ENCODE data around the gene PLA2G15.
A peak's percentile ranks its signal among the peaks of the same experiment; 100 is the strongest.

Gene PLA2G15

GRCh38 chr16:68242926-68243858 is 2.0 kb upstream of the PLA2G15 start:
- Histone ChIP-seq H3K36me3 (ENCODE audit: insufficient read depth, low read length) (no peaks in the 10 kb centered on the region), H3K9me3 (ENCODE audit: insufficient read depth, low read depth, low read length) (no peaks in the 10 kb centered on the region), H3K27ac (ENCODE audit: low read depth, low read length) (no peak overlapping the region), H3K4me1 (ENCODE audit: insufficient read depth, low read length) (peaks cover 5% of the 10 kb centered on the region; the same call in 1 of the 2 replicates), H3K9ac (ENCODE audit: low read depth, low read length) (no peak overlapping the region), H3K27me3 (ENCODE audit: insufficient read depth, low read length) (peaks cover 18% of the 10 kb centered on the region), H3K4me3 (ENCODE audit: low read length) (no peak overlapping the region)
- 89% methylated on average over 9 of the region's 9 CpGs for WGBS

GRCh38 chr16:68244481-68244902 is 681 bp upstream of the PLA2G15 start:
- Histone ChIP-seq H3K9me3 (ENCODE audit: insufficient read depth, low read depth, low read length) (no peaks in the 10 kb centered on the region), H3K4me1 (ENCODE audit: insufficient read depth, low read length) (peaks cover 5% of the 10 kb centered on the region; the same call in 1 of the 2 replicates), H3K4me3 (ENCODE audit: low read length) (peak overlapping the region; percentile 80), H3K27ac (ENCODE audit: low read depth, low read length) (no peak overlapping the region), H3K27me3 (ENCODE audit: insufficient read depth, low read length) (peaks cover 18% of the 10 kb centered on the region), H3K9ac (ENCODE audit: low read depth, low read length) (peak overlapping the region; percentile 22; the same call in 1 of the 2 replicates), H3K36me3 (ENCODE audit: insufficient read depth, low read length) (no peaks in the 10 kb centered on the region)
- WGBS: 16% methylated on average over 20 of the region's 20 CpGs

GRCh38 chr16:68246121-68246520 is 948 bp downstream of the PLA2G15 start:
- Histone ChIP-seq H3K4me1 (ENCODE audit: insufficient read depth, low read length) (peaks cover 5% of the 10 kb centered on the region; the same call in 1 of the 2 replicates), H3K9me3 (ENCODE audit: insufficient read depth, low read depth, low read length) (no peaks in the 10 kb centered on the region), H3K27me3 (ENCODE audit: insufficient read depth, low read length) (peaks cover 18% of the 10 kb centered on the region), H3K27ac (ENCODE audit: low read depth, low read length) (no peak overlapping the region), H3K36me3 (ENCODE audit: insufficient read depth, low read length) (no peaks in the 10 kb centered on the region), H3K4me3 (ENCODE audit: low read length) (peak overlapping the region; percentile 80), H3K9ac (ENCODE audit: low read depth, low read length) (no peak overlapping the region)
- 91% methylated on average over 7 of the region's 7 CpGs for WGBS

GRCh38 chr16:68246666-68247065 is 1.5 kb downstream of the PLA2G15 start:
- 95% methylated on average over 5 of the region's 5 CpGs for WGBS
- Histone ChIP-seq H3K9me3 (ENCODE audit: insufficient read depth, low read depth, low read length) (no peaks in the 10 kb centered on the region), H3K27ac (ENCODE audit: low read depth, low read length) (no peak overlapping the region), H3K4me1 (ENCODE audit: insufficient read depth, low read length) (peaks cover 5% of the 10 kb centered on the region; the same call in 1 of the 2 replicates), H3K4me3 (ENCODE audit: low read length) (no peak overlapping the region), H3K9ac (ENCODE audit: low read depth, low read length) (no peak overlapping the region), H3K27me3 (ENCODE audit: insufficient read depth, low read length) (peaks cover 18% of the 10 kb centered on the region), H3K36me3 (ENCODE audit: insufficient read depth, low read length) (no peaks in the 10 kb centered on the region)

- WGBS: 96% methylated on average over 4 of the region's 4 CpGs
- Histone ChIP-seq H3K27me3 (ENCODE audit: insufficient read depth, low read length) (peaks cover 18% of the 10 kb centered on the region), H3K4me3 (ENCODE audit: low read length) (no peak overlapping the region), H3K9ac (ENCODE audit: low read depth, low read length) (no peak overlapping the region), H3K4me1 (ENCODE audit: insufficient read depth, low read length) (peaks cover 5% of the 10 kb centered on the region; the same call in 1 of the 2 replicates), H3K27ac (ENCODE audit: low read depth, low read length) (no peak overlapping the region), H3K36me3 (ENCODE audit: insufficient read depth, low read length) (no peaks in the 10 kb centered on the region), H3K9me3 (ENCODE audit: insufficient read depth, low read depth, low read length) (no peaks in the 10 kb centered on the region)
These were observed 2.2 kb downstream of the PLA2G15 start for GRCh38 chr16:68247400-68247799.

GRCh38 chr16:68247932-68248331 is 2.8 kb downstream of the PLA2G15 start:
- no peak overlapping the region for H3K4me3 ChIP-seq (ENCODE audit: low read length)
- peaks cover 5% of the 10 kb centered on the region; the same call in 1 of the 2 replicates for H3K4me1 ChIP-seq (ENCODE audit: insufficient read depth, low read length)
- H3K27ac ChIP-seq (ENCODE audit: low read depth, low read length): no peak overlapping the region
- peaks cover 18% of the 10 kb centered on the region for H3K27me3 ChIP-seq (ENCODE audit: insufficient read depth, low read length)
- WGBS: 89% methylated on average over 4 of the region's 4 CpGs
- no peak overlapping the region for H3K9ac ChIP-seq (ENCODE audit: low read depth, low read length)
- no peaks in the 10 kb centered on the region for H3K36me3 ChIP-seq (ENCODE audit: insufficient read depth, low read length)
- no peaks in the 10 kb centered on the region for H3K9me3 ChIP-seq (ENCODE audit: insufficient read depth, low read depth, low read length)

GRCh38 chr16:68249371-68249770 is 4.2 kb downstream of the PLA2G15 start:
- Histone ChIP-seq H3K9ac (ENCODE audit: low read depth, low read length) (no peak overlapping the region), H3K36me3 (ENCODE audit: insufficient read depth, low read length) (no peaks in the 10 kb centered on the region), H3K27ac (ENCODE audit: low read depth, low read length) (no peak overlapping the region), H3K4me1 (ENCODE audit: insufficient read depth, low read length) (peaks cover 5% of the 10 kb centered on the region; the same call in 1 of the 2 replicates), H3K27me3 (ENCODE audit: insufficient read depth, low read length) (peaks cover 14% of the 10 kb centered on the region), H3K4me3 (ENCODE audit: low read length) (no peak overlapping the region), H3K9me3 (ENCODE audit: insufficient read depth, low read depth, low read length) (no peaks in the 10 kb centered on the region)
- WGBS: 94% methylated on average over 4 of the region's 4 CpGs

GRCh38 chr16:68250951-68251350 is 5.8 kb downstream of the PLA2G15 start:
- Histone ChIP-seq H3K9me3 (ENCODE audit: insufficient read depth, low read depth, low read length) (no peaks in the 10 kb centered on the region), H3K27ac (ENCODE audit: low read depth, low read length) (no peak overlapping the region), H3K36me3 (ENCODE audit: insufficient read depth, low read length) (peaks cover under 1% of the 10 kb centered on the region; the same call in 1 of the 2 replicates), H3K9ac (ENCODE audit: low read depth, low read length) (no peak overlapping the region), H3K27me3 (ENCODE audit: insufficient read depth, low read length) (peaks cover 5% of the 10 kb centered on the region), H3K4me3 (ENCODE audit: low read length) (no peak overlapping the region), H3K4me1 (ENCODE audit: insufficient read depth, low read length) (peaks cover 1% of the 10 kb centered on the region; the same call in 1 of the 2 replicates)
- WGBS: 93% methylated on average over 6 of the region's 6 CpGs

GRCh38 chr16:68251832-68252231 is 6.7 kb downstream of the PLA2G15 start:
- Histone ChIP-seq H3K27ac (ENCODE audit: low read depth, low read length) (no peak overlapping the region), H3K27me3 (ENCODE audit: insufficient read depth, low read length) (no peaks in the 10 kb centered on the region), H3K4me1 (ENCODE audit: insufficient read depth, low read length) (no peaks in the 10 kb centered on the region), H3K9ac (ENCODE audit: low read depth, low read length) (no peak overlapping the region; the same call in 1 of the 2 replicates), H3K4me3 (ENCODE audit: low read length) (no peak overlapping the region), H3K9me3 (ENCODE audit: insufficient read depth, low read depth, low read length) (no peaks in the 10 kb centered on the region), H3K36me3 (ENCODE audit: insufficient read depth, low read length) (peaks cover 3% of the 10 kb centered on the region; the same call in 1 of the 2 replicates)
- whole genome bisulfite sequencing: 95% methylated on average over 5 of the region's 5 CpGs

- no peaks in the 10 kb centered on the region for H3K4me1 ChIP-seq (ENCODE audit: insufficient read depth, low read length)
- H3K9ac ChIP-seq (ENCODE audit: low read depth, low read length): no peak overlapping the region; the same call in 1 of the 2 replicates
- no peaks in the 10 kb centered on the region for H3K27me3 ChIP-seq (ENCODE audit: insufficient read depth, low read length)
- H3K9me3 ChIP-seq (ENCODE audit: insufficient read depth, low read depth, low read length): no peaks in the 10 kb centered on the region
- no peak overlapping the region for H3K27ac ChIP-seq (ENCODE audit: low read depth, low read length)
- WGBS: 96% methylated on average over 5 of the region's 5 CpGs
- H3K4me3 ChIP-seq (ENCODE audit: low read length): no peak overlapping the region
- H3K36me3 ChIP-seq (ENCODE audit: insufficient read depth, low read length): peaks cover 3% of the 10 kb centered on the region; the same call in 1 of the 2 replicates
These were observed 7.2 kb downstream of the PLA2G15 start for GRCh38 chr16:68252383-68252782.

GRCh38 chr16:68253721-68254120 is 8.5 kb downstream of the PLA2G15 start:
- Histone ChIP-seq H3K4me3 (ENCODE audit: low read length) (no peak overlapping the region), H3K4me1 (ENCODE audit: insufficient read depth, low read length) (no peaks in the 10 kb centered on the region), H3K9me3 (ENCODE audit: insufficient read depth, low read depth, low read length) (no peaks in the 10 kb centered on the region), H3K27me3 (ENCODE audit: insufficient read depth, low read length) (no peaks in the 10 kb centered on the region), H3K36me3 (ENCODE audit: insufficient read depth, low read length) (peaks cover 3% of the 10 kb centered on the region; the same call in 1 of the 2 replicates), H3K9ac (ENCODE audit: low read depth, low read length) (no peak overlapping the region), H3K27ac (ENCODE audit: low read depth, low read length) (no peak overlapping the region)
- WGBS: 94% methylated on average over 4 of the region's 4 CpGs
